ENCODE results near the gene IGSF22. TPM values are rescaled to one million over a fixed set of nuclear protein-coding genes. Genes with fewer than 3 reads are reported as not detected.

IGSF22 gene
- total RNA-seq, 2 experiments from 2014 or later: 1.1 to 1.3 TPM

DNA sequence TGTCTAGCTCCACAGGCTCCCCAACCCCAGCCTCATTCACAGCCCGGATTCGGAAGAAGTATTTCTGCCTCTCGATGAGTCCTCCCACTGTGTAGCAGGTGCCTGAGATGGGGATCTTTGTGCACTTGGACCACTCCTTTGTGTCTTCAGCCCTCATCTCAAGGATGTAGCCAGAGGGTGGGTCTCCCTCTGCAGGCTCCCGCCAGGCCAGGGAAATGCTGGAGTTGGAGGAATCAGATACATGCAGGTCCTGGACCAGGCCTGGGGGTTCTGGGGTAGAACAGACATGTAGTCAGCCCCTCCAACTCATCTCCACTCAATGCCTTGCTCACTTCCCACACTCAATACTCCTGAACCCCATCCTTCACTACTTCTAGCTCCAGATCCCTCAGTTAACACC is 16.6 kb downstream of the IGSF22 start:
- Mint-ChIP-seq H3K9me3 (no peaks in the 10 kb centered on the region), H3K36me3 (no peaks in the 10 kb centered on the region), H3K4me3 (no peak overlapping the region), H3K4me1 (peaks cover 23% of the 10 kb centered on the region), H3K27ac (no peak overlapping the region), H3K27me3 (no peaks in the 10 kb centered on the region)
- no peak for DNase-seq

DNA sequence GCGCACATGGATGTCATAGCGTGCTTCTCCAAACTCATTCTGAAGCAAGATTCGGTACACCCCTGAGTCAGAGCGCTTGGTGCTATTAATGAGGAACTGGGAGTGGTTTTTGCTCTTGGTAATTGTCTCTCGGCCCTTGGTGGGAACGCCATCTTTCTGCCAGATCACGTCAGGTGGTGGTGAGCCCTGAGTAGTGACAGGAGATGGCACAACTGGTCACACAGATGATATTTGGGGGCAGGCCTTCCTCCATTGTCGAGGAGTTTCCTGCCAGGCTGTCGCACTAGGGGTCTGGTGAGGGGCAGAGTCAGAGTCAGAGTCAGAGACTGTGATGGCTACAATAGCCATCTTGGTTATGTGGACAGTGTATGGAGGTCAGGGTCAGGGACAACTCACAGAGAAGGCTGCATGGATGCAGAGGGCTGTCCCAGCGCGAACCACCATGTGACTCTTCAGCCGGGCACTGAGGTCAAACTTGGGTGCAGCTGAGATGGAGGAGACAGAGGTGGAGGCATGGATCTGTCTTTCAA is 18.1 kb downstream of the IGSF22 start:
- Mint-ChIP-seq H3K9me3 (no peaks in the 10 kb centered on the region), H3K27me3 (no peaks in the 10 kb centered on the region), H3K36me3 (no peaks in the 10 kb centered on the region), H3K4me3 (no peak overlapping the region), H3K4me1 (peaks cover 23% of the 10 kb centered on the region), H3K27ac (no peak overlapping the region)
- no peak for DNase-seq

- H3K4me3 Mint-ChIP-seq: peak overlapping the region; percentile 85
- peak overlapping the region; percentile 85 for H3K27ac Mint-ChIP-seq
- no peaks in the 10 kb centered on the region for H3K27me3 Mint-ChIP-seq
- peaks cover 23% of the 10 kb centered on the region for H3K4me1 Mint-ChIP-seq
- H3K36me3 Mint-ChIP-seq: no peaks in the 10 kb centered on the region
- no peaks in the 10 kb centered on the region for H3K9me3 Mint-ChIP-seq
- peak; percentile 38 for DNase-seq
Observed at GRCh38 chr11:18706330-18707243, 19.4 kb downstream of the IGSF22 start.

DNA sequence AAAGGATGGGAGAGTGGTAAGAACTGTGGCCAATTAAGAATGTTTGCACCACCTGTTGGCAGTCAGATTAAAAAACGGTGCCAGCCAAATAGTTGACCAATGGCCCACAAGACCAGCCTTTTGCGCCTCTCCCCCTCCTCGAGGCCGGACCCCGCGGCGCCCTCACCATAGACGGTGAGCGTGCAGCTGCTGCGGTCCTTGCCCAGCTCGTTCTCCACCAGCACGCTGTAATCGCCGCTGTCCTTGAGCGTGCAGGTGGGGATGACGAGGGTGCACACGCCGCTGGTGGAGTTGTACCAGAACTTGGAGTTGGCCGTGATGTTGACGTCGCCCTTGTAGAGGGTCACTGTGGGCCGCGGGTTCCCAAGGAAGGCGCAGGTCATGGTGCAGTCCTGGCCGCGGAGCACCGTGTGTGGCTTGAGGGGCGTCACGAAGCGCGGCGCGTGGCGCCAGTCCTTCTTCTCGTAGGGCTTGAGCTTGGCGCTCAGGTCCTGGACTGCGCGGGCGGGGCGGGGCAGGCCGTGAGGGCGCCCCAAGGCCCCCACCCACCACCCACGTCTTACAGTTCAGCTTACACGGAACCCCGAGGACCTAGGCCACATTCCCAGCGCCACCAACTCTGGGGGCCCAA is 20.2 kb downstream of the IGSF22 start:
- no peak overlapping the region for H3K27ac Mint-ChIP-seq
- H3K36me3 Mint-ChIP-seq: no peaks in the 10 kb centered on the region
- DNase-seq: peak; percentile 26

DNA sequence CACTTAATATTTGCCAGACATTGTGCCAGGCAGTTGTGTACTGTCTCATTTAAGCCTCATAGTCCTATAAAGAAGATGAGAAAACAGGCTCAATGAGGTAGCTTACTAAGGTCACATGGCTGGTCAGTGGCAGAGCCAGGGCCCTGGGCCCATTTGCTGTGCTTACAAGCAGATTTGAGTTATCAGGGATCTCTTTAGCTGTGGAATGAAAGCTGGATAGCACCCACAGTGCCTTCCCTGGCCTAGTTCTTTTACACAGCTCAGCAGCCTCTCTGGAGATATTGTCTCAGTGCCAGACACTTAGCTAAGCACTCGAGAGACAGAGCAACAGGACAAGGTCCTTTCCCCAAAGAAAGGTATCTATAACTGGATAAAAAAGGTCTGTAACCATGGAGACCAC is 21.3 kb downstream of the IGSF22 start:
- Mint-ChIP-seq H3K4me1 (peaks cover 25% of the 10 kb centered on the region), H3K36me3 (no peaks in the 10 kb centered on the region), H3K4me3 (peak overlapping the region; percentile 62), H3K27ac (no peak overlapping the region), H3K27me3 (peaks cover 4% of the 10 kb centered on the region), H3K9me3 (no peaks in the 10 kb centered on the region)
- no peak for DNase-seq

More for the DNA sequence above, 20.2 kb downstream of the IGSF22 start:
- Mint-ChIP-seq H3K4me1 (peaks cover 22% of the 10 kb centered on the region), H3K9me3 (no peaks in the 10 kb centered on the region), H3K4me3 (peak overlapping the region; percentile 62), H3K27me3 (no peaks in the 10 kb centered on the region)

GRCh38 chr11:18704045-18704645 is 21.8 kb downstream of the IGSF22 start:
- Mint-ChIP-seq H3K27ac (no peak overlapping the region), H3K4me1 (peaks cover 30% of the 10 kb centered on the region), H3K9me3 (no peaks in the 10 kb centered on the region), H3K27me3 (peaks cover 4% of the 10 kb centered on the region), H3K4me3 (no peak overlapping the region), H3K36me3 (no peaks in the 10 kb centered on the region)
- no peak for DNase-seq

DNA sequence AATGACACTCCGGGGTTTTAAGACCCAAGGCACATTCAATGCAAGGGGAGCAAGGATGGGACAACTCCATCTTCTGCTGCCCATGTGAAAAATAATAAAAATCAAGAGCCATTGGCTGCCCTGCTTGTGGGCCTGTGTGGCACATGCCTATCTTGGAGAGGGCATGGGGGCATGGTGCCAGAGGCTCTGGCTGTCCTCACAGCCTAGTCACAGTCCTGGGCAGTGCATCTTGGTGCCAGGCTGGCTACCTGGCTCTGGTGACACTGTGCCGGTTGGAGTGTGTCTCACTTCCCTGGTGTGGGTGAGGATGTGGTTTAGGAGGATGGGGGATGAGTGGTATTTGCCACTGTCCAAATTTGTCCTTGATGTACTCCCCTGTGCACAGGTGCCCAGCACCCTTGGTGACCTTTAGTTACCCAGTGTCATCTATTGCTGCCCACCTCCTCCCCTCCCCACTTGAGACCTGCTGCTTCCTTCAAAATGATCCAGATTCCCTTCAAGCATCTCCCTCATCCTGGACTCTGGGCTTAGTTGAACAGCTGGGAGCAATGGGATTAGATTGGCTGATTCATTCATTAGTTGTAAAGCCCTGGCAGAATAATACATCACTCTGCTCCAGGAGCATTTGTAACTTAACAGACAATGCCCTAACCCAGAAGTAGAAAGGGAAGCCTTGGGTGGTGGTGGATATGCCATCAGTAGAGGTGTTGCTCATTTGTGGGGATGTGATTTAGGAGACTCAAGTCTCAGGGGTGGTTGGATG is 22.8 kb downstream of the IGSF22 start:
- Mint-ChIP-seq H3K9me3 (no peaks in the 10 kb centered on the region), H3K27ac (no peak overlapping the region), H3K4me3 (no peak overlapping the region), H3K27me3 (peaks cover 4% of the 10 kb centered on the region), H3K36me3 (no peaks in the 10 kb centered on the region), H3K4me1 (peaks cover 32% of the 10 kb centered on the region)
- DNase-seq: no peak

GRCh38 chr11:18701614-18702216 is 24.3 kb downstream of the IGSF22 start:
- H3K9me3 Mint-ChIP-seq: no peaks in the 10 kb centered on the region
- no peak for DNase-seq
- no peak overlapping the region for H3K27ac Mint-ChIP-seq
- H3K4me3 Mint-ChIP-seq: no peak overlapping the region
- peaks cover 31% of the 10 kb centered on the region for H3K4me1 Mint-ChIP-seq
- H3K36me3 Mint-ChIP-seq: no peaks in the 10 kb centered on the region
- peaks cover 4% of the 10 kb centered on the region for H3K27me3 Mint-ChIP-seq

DNA sequence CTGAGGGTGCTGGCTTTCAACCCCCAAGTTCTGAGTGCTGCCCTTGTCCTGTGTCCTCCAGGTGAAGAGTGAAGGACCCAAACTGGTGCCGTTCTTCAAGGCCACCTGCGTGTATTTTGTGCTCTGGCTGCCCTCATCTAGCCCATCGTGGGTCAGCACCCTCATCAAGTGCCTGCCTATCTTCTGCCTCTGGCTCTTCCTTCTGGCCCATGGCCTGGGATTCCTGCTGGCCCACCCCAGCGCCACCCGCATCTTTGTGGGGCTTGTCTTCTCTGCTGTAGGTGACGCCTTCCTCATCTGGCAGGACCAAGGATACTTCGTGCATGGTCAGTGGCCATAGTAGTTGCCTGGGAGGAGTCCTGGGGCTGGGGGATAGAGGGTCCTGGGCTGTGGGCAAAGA is 25.1 kb downstream of the IGSF22 start:
- no peak overlapping the region for H3K4me3 Mint-ChIP-seq
- H3K4me1 Mint-ChIP-seq: peaks cover 25% of the 10 kb centered on the region
- H3K9me3 Mint-ChIP-seq: no peaks in the 10 kb centered on the region
- H3K27me3 Mint-ChIP-seq: peaks cover 4% of the 10 kb centered on the region
- no peak overlapping the region for H3K27ac Mint-ChIP-seq
- no peaks in the 10 kb centered on the region for H3K36me3 Mint-ChIP-seq
- no peak for DNase-seq

GRCh38 chr11:18700375-18700774 is 25.6 kb downstream of the IGSF22 start:
- DNase-seq: no peak
- Mint-ChIP-seq H3K4me1 (peaks cover 21% of the 10 kb centered on the region), H3K36me3 (no peaks in the 10 kb centered on the region), H3K4me3 (no peak overlapping the region), H3K27me3 (peaks cover 4% of the 10 kb centered on the region), H3K9me3 (no peaks in the 10 kb centered on the region), H3K27ac (no peak overlapping the region)

GRCh38 chr11:18699848-18700261 is 26.1 kb downstream of the IGSF22 start:
- Mint-ChIP-seq H3K9me3 (no peaks in the 10 kb centered on the region), H3K36me3 (no peaks in the 10 kb centered on the region), H3K4me1 (peaks cover 15% of the 10 kb centered on the region), H3K27ac (no peak overlapping the region), H3K27me3 (peaks cover 4% of the 10 kb centered on the region), H3K4me3 (peak overlapping the region; percentile 74)
- DNase-seq: no peak

DNA sequence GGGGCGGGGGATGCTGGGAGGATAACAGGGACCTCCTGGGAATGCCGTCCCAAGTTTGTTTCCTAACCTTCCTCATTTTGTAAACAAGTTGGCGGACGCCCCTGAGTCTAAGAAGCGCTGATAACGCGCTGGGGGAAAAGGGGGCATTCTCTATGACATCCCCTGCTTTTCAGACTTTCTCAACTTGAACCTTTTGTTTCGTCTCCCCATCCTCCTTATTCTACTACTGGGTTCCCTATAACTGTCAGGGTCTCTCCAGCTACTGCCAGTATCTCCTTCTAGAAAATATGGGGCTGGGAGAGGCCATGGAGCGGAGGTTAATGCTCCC is 26.8 kb downstream of the IGSF22 start:
- Mint-ChIP-seq H3K4me3 (peak overlapping the region; percentile 74), H3K9me3 (no peaks in the 10 kb centered on the region), H3K27me3 (peaks cover 4% of the 10 kb centered on the region), H3K36me3 (no peaks in the 10 kb centered on the region), H3K4me1 (peaks cover 14% of the 10 kb centered on the region), H3K27ac (no peak overlapping the region)
- DNase-seq: no peak

DNA sequence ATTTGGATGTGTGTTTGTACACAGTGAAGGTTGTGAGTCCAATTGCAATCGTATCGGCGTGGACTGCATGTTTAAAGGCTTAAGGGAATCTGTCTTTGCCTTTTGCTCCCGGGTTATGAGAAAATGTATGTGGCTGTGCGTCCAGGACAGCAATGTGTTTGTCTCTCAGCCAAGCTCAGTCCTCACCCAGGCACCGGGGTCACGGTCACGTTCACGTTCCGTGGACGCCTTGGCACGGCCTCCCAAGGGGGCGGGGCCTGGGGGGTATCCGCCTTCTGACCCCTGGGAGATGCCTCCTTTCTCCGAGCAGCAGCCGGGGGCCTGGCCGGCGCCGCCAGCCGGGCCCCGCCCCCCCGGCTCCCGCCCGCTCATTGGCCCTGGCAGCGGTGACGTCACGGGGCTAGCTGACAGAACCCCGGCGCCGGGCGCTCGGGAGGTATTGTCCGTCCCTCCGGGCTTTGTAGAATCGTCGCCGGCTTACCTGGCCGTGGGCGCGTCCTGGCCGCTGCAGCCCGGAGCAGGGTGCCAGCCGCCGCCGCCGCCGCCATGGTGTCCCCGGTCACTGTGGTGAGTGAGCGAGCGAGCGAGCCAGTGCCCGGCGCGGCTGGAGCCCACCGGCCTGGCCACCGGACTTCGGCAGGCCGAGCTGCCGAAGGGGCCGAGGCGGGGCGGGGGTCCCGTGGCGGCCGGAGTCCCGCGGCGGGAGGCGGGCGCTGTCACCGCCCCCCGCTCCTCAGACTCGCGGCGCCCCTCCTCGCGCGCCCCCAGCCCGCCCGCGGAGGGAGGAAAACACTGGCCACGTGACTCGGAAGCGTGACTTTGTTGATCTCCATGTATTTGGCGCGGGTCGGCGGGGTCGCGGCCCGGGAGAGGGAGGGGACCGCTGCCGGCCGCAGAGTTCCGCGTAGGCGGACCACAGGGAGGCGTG is 27.4 kb downstream of the IGSF22 start, which contains the start of gene TMEM86A:
Gene TMEM86A, plus strand, starts transcription at position 439 of the 928 bp plus-strand sequence. Its CDS starts 108 bp downstream, at position 547.
- H3K9me3 Mint-ChIP-seq: no peaks in the 10 kb centered on the region

More for the DNA sequence above, 27.4 kb downstream of the IGSF22 start, which contains the start of gene TMEM86A:
- Mint-ChIP-seq H3K4me3 (peak within 1 kb of the TSS; percentile 74), H3K4me1 (peaks cover 14% of the 10 kb centered on the region), H3K36me3 (no peaks in the 10 kb centered on the region), H3K27me3 (peaks cover 4% of the 10 kb centered on the region), H3K27ac (peak within 1 kb of the TSS; percentile 23)
- peak; percentile 91 for DNase-seq
